ENCODE data around the gene CCL27. TPM values are rescaled to one million over a fixed set of nuclear protein-coding genes. Genes with fewer than 3 reads are reported as not detected.

CCL27 gene
- total RNA-seq, 1 donor from 2014 or later = not detected

- TF ChIP-seq CTCF (IDR thresholded peaks at IDR 0.05) = no peak
- H3K27ac ChIP-seq = no peak overlapping the region
- peaks cover 85% of the 10 kb centered on the region for H3K27me3 ChIP-seq (ENCODE audit: low read depth)
- intact Hi-C loops (cut with DNase I) = no loop called here
- H3K4me3 ChIP-seq = no peak overlapping the region
- H3K36me3 ChIP-seq = no peaks in the 10 kb centered on the region
- H3K9me3 ChIP-seq = no peaks in the 10 kb centered on the region
- ATAC-seq (no peak), DNase-seq (no peak)
- peaks cover 21% of the 10 kb centered on the region for H3K4me1 ChIP-seq
Observed at GRCh38 chr9:34625186-34625486, 37.3 kb downstream of the CCL27 start.

GRCh38 chr9:34624475-34625185, 37.8 kb downstream of the CCL27 start:
- Histone ChIP-seq H3K4me1 (peaks cover 24% of the 10 kb centered on the region), H3K27me3 (ENCODE audit: low read depth) (peaks cover 80% of the 10 kb centered on the region), H3K27ac (no peak overlapping the region), H3K4me3 (no peak overlapping the region), H3K36me3 (no peaks in the 10 kb centered on the region), H3K9me3 (no peaks in the 10 kb centered on the region)
- DNase-seq = no peak
- intact Hi-C loops (cut with DNase I) = no loop called here
- no peak for ATAC-seq
- no peak for TF ChIP-seq CTCF (IDR thresholded peaks at IDR 0.05)

- intact Hi-C loops (cut with DNase I) = no loop called here
- peaks cover 71% of the 10 kb centered on the region for H3K27me3 ChIP-seq (ENCODE audit: low read depth)
- no peak overlapping the region for H3K27ac ChIP-seq
- no peak for DNase-seq
- H3K4me3 ChIP-seq = no peak overlapping the region
- H3K4me1 ChIP-seq = peaks cover 28% of the 10 kb centered on the region
- TF ChIP-seq CTCF (IDR thresholded peaks at IDR 0.05) = no peak
- no peaks in the 10 kb centered on the region for H3K9me3 ChIP-seq
- H3K36me3 ChIP-seq = peaks cover 2% of the 10 kb centered on the region
- ATAC-seq = no peak
Observed at GRCh38 chr9:34623374-34624235, 38.9 kb downstream of the CCL27 start.

GRCh38 chr9:34620061-34620994, 42.1 kb downstream of the CCL27 start, which contains the start of gene DCTN3:
Gene DCTN3, minus strand, starts transcription at chr9:34620495. Its CDS starts 31 bp downstream, at chr9:34620464.
- peak; percentile 97 to 99 for ATAC-seq
- no peaks in the 10 kb centered on the region for H3K9me3 ChIP-seq
- no peak for TF ChIP-seq CTCF (IDR thresholded peaks at IDR 0.05)
- peak within 1 kb of the TSS; percentile 76 for H3K27ac ChIP-seq
- peak; percentile 96 for DNase-seq
- intact Hi-C loops (cut with DNase I) = no loop called here
- H3K36me3 ChIP-seq = peaks cover 35% of the 10 kb centered on the region
- H3K4me3 ChIP-seq = peak within 1 kb of the TSS; percentile 97
- H3K27me3 ChIP-seq (ENCODE audit: low read depth) = peaks cover 38% of the 10 kb centered on the region
- H3K4me1 ChIP-seq = peaks cover 23% of the 10 kb centered on the region

GRCh38 chr9:34615132-34615531, 47.3 kb downstream of the CCL27 start:
- TF ChIP-seq CTCF (IDR thresholded peaks at IDR 0.05) = no peak
- Histone ChIP-seq H3K9me3 (no peaks in the 10 kb centered on the region), H3K4me3 (no peak overlapping the region), H3K4me1 (peaks cover 33% of the 10 kb centered on the region), H3K27me3 (ENCODE audit: low read depth) (no peaks in the 10 kb centered on the region), H3K27ac (no peak overlapping the region), H3K36me3 (peaks cover 53% of the 10 kb centered on the region)
- DNase-seq = no peak
- ATAC-seq = no peak
- intact Hi-C loops (cut with DNase I) = no loop called here
